ENCODE measurements around the gene EPHA10. TPM values are rescaled to one million over a fixed set of nuclear protein-coding genes. Genes with fewer than 3 reads are reported as not detected.

The EPHA10 gene
- total RNA-seq, 2 donors from 2014 or later = 0.42 TPM; not detected in 1

GRCh38 chr1:37752583-37753471 is 12.1 kb downstream of the EPHA10 start:
- Histone ChIP-seq H3K36me3 (ENCODE audit: control insufficient read depth, insufficient read depth, low read length) (no peaks in the 10 kb centered on the region), H3K9ac (ENCODE audit: extremely low read depth, low read length, poor library complexity, severe bottlenecking) (no peak overlapping the region), H3K4me1 (ENCODE audit: control insufficient read depth, insufficient read depth, low read length) (no peaks in the 10 kb centered on the region), H3K4me3 (ENCODE audit: low read length) (no peak overlapping the region), H3K27ac (ENCODE audit: low read depth, low read length) (no peak overlapping the region), H3K27me3 (ENCODE audit: control insufficient read depth, insufficient read depth, low read length, poor library complexity, severe bottlenecking) (peaks cover 97% of the 10 kb centered on the region), H3K9me3 (ENCODE audit: control insufficient read depth, low read length) (no peaks in the 10 kb centered on the region)
- Mint-ChIP-seq H3K27me3 (ENCODE audit: insufficient read depth) (peaks cover 40% of the 10 kb centered on the region), H3K9me3 (no peaks in the 10 kb centered on the region), H3K4me1 (peaks cover 2% of the 10 kb centered on the region), H3K36me3 (ENCODE audit: low read depth) (no peaks in the 10 kb centered on the region), H3K4me3 (peak overlapping the region; percentile 48), H3K27ac (no peak overlapping the region)
- peak; percentile 83 for DNase-seq
- TF ChIP-seq CTCF (conservative IDR thresholded peaks at IDR 0.05) = no peak
- 3 to 6% methylated on average over 14 to 104 of the region's 105 CpGs for WGBS, 2 experiments (ENCODE audit: insufficient coverage in 1 of 2, insufficient read length in 1 of 2)

DNA sequence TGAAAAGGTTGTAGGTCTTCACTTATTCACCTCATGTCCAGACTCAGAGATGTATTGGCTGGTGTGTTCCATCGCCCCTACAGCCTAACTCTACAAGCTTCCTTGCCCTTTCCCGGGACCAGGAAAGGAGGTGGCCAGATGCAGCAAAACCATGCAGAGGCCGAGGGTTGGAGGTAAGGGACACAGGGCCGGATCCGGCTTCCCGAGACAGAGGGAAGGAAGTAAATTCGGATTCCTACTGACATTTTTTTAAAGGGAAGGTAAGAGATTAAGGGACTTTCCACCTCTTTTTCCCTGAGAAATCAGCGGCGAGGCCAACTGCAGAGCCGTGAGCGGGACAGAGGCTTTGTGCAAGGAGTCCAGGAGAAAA is 12.7 kb downstream of the EPHA10 start:
- Mint-ChIP-seq H3K9me3 (peaks cover 3% of the 10 kb centered on the region), H3K27me3 (ENCODE audit: insufficient read depth) (peaks cover 42% of the 10 kb centered on the region), H3K27ac (no peak overlapping the region), H3K4me3 (peak overlapping the region; percentile 48), H3K4me1 (peaks cover 2% of the 10 kb centered on the region), H3K36me3 (ENCODE audit: low read depth) (no peaks in the 10 kb centered on the region)
- no peak for TF ChIP-seq CTCF (conservative IDR thresholded peaks at IDR 0.05)
- Histone ChIP-seq H3K9ac (ENCODE audit: extremely low read depth, low read length, poor library complexity, severe bottlenecking) (no peak overlapping the region), H3K9me3 (ENCODE audit: control insufficient read depth, low read length) (no peaks in the 10 kb centered on the region), H3K4me3 (ENCODE audit: low read length) (no peak overlapping the region), H3K27me3 (ENCODE audit: control insufficient read depth, insufficient read depth, low read length, poor library complexity, severe bottlenecking) (peaks cover 97% of the 10 kb centered on the region), H3K4me1 (ENCODE audit: control insufficient read depth, insufficient read depth, low read length) (no peaks in the 10 kb centered on the region), H3K36me3 (ENCODE audit: control insufficient read depth, insufficient read depth, low read length) (no peaks in the 10 kb centered on the region), H3K27ac (ENCODE audit: low read depth, low read length) (no peak overlapping the region)
- WGBS, 2 experiments (ENCODE audit: insufficient coverage in 1 of 2, insufficient read length in 1 of 2) = 42 to 67% methylated on average over 4 to 11 of the region's 11 CpGs
- DNase-seq = no peak

GRCh38 chr1:37748565-37748964 is 16.4 kb downstream of the EPHA10 start:
- Mint-ChIP-seq H3K4me3 (no peak overlapping the region), H3K4me1 (peaks cover 2% of the 10 kb centered on the region), H3K9me3 (peaks cover 5% of the 10 kb centered on the region), H3K27me3 (ENCODE audit: insufficient read depth) (peaks cover 60% of the 10 kb centered on the region), H3K27ac (no peak overlapping the region), H3K36me3 (ENCODE audit: low read depth) (no peaks in the 10 kb centered on the region)
- Histone ChIP-seq H3K27me3 (ENCODE audit: control insufficient read depth, insufficient read depth, low read length, poor library complexity, severe bottlenecking) (peaks cover 86% of the 10 kb centered on the region), H3K4me3 (ENCODE audit: low read length) (no peak overlapping the region), H3K36me3 (ENCODE audit: control insufficient read depth, insufficient read depth, low read length) (no peaks in the 10 kb centered on the region), H3K27ac (ENCODE audit: low read depth, low read length) (no peak overlapping the region), H3K9me3 (ENCODE audit: control insufficient read depth, low read length) (peaks cover 4% of the 10 kb centered on the region), H3K9ac (ENCODE audit: extremely low read depth, low read length, poor library complexity, severe bottlenecking) (no peak overlapping the region), H3K4me1 (ENCODE audit: control insufficient read depth, insufficient read depth, low read length) (no peaks in the 10 kb centered on the region)
- no peak for TF ChIP-seq CTCF (conservative IDR thresholded peaks at IDR 0.05)
- no peak for DNase-seq
- no CpG with 5 or more reads among the region's 1 CpG for WGBS, 2 experiments (ENCODE audit: insufficient coverage in 1 of 2, insufficient read length in 1 of 2)
